DMS53 (cell line): Measurements from ENCODE around the gene C21orf58.

ENCODE experiments used
- DNase-seq: peaks from one replicate; lab custom pipeline; 2025; lab: John Stamatoyannopoulos, UW

The C21orf58 gene

DNA sequence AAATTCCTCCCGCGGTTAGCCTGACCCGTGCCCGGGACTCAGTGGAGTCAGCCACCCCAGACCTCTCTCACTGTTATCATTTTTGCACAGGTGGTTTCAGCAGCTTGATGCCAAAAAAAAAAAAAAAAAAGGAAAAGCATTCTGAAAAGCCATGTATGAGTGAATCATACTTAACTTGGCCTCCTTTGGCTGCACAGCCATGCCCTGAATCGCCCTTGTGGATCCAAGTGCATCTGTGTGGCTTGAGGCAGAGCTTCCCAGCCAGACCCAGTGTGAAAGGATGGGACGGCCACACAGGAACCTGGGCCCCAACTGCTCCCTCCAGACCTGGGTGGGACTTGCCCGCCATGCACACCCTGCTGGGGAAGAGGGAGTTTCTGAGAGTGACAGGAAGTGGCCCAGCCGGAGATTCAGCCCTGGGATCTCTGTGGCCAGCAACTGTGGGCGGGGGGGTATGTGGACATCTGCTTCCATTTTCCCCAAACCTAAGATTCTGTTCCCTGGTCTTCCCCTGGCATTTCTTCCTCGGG lies 29.0 kb downstream of the C21orf58 start:
- peak; percentile 69 for DNase-seq

- peak; percentile 47 for DNase-seq
These were observed 32.1 kb downstream of the C21orf58 start for GRCh38 chr21:46291561-46291960.

GRCh38 chr21:46289655-46290179 lies 34.0 kb downstream of the C21orf58 start:
- peak; percentile 12 for DNase-seq

GRCh38 chr21:46287541-46287940 lies 36.1 kb downstream of the C21orf58 start:
- no peak for DNase-seq

DNA sequence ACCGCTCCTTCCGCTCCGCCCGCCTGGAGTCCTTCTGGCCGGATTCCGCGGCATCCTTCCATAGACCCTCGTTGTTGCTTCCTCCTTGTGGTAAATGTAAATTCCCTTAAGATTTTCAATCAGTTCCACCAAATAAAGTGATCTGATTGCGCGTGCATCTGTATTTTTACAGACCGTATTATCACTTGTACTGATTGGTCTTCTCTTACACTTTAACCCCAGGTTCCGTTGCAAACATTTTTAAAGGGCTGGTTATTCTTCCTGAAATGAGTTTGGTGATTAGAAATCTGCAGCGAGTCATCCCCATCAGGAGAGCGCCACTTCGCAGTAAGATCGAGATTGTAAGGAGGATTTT lies 37.0 kb downstream of the C21orf58 start:
- no peak for DNase-seq

DNA sequence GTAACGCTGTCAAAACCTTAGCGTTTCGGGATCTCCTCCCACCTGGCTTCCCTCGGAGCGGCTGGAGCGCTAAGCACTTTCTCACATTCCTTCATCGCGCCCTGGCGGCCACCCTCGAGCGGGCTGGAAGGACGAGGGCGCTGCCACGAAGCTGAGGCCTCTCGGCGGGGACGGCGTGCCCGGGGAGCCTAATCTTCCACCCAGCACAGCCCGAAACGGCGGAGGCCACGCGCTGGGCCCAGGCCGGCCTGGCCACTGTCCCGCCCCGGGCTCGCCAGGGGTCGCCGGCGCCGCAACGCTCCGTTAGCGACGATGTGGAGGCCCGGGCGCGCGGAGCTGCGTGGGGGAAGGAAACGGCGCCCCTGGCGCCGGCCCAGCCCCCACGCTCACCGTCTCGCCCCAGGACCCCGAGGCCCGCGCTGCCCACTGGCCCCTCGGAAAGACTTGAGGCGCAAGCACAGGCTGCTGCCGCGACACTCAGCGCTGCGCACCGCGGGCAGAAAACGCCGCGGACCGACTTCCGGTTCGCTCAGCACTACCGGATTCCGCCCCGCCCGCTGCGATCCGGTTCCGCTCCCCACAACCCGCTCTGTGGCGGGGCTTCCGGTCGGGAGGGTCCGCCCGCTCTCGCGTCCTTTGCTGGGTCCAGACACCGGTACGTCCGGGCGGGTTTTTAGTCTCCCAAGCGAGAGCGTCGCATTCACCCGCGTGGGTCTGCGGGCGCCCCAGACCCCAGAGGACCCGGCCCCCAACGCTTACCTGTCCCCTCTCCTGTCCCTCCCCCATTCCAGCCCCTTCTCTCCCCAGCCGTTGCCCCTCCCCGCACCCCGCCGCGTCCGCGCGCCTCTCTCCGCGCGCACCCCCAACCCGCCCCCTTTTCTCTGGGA lies 37.7 kb downstream of the C21orf58 start, which contains the start of gene YBEY:
Gene YBEY (plus strand): TSS at position 582 of the 887 bp plus-strand sequence. CDS start 572 bp downstream, outside the sequence.
- peak; percentile 94 for DNase-seq

GRCh38 chr21:46285206-46285661 lies 38.4 kb downstream of the C21orf58 start, which contains the start of gene MCM3AP:
Gene MCM3AP (minus strand): TSS chr21:46285611. CDS start chr21:46285286, 325 bp downstream.
- no peak for DNase-seq

DNA sequence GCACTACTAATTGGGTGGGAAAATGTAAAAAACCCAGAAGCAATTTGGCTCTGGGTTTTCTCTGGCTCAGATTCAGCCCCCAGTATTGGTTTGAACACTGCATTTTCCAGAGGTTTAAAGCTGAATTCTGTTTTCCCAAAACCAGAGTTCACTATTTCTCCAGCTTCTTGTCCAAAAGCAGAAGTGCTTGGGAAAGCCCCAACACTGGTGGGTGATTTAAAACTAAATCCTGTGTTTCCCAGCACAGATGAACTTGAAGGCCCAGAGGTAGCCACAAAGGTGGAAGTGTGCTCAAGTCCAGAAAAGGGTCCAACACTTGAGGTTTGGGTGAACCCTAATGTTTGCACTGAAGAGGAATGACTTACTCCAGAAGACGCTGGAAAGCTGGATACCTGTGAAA lies 38.9 kb downstream of the C21orf58 start:
- no peak for DNase-seq

- DNase-seq = peak; percentile 15
These were observed 39.5 kb downstream of the C21orf58 start for GRCh38 chr21:46284077-46284644.

GRCh38 chr21:46274797-46275390 lies 48.8 kb downstream of the C21orf58 start:
- DNase-seq = no peak

- DNase-seq = no peak
These were observed 50.3 kb downstream of the C21orf58 start for GRCh38 chr21:46273341-46273740.

DNA sequence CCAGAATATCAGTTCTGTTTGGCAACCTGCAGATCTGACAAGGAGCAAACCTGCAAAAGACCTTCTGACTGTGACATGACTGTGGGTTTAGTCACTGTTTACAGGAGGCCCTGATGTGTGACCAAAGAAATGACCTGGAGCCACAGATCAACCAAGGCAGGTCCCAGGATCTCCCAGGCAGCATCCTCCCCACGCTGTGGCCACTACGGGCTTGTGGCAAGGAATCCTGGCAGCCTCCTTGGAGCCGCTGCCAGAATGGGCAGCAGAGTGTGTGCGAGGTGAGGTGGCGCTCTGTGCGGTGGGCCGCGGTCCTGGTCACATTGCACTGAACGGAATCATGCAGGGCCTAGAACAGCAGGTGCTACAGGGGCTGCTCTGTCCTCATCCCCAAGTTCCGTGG lies 54.2 kb downstream of the C21orf58 start:
- peak; percentile 33 for DNase-seq

GRCh38 chr21:46268371-46268770 lies 55.3 kb downstream of the C21orf58 start:
- no peak for DNase-seq

GRCh38 chr21:46266946-46267345 lies 56.7 kb downstream of the C21orf58 start:
- no peak for DNase-seq

DNA sequence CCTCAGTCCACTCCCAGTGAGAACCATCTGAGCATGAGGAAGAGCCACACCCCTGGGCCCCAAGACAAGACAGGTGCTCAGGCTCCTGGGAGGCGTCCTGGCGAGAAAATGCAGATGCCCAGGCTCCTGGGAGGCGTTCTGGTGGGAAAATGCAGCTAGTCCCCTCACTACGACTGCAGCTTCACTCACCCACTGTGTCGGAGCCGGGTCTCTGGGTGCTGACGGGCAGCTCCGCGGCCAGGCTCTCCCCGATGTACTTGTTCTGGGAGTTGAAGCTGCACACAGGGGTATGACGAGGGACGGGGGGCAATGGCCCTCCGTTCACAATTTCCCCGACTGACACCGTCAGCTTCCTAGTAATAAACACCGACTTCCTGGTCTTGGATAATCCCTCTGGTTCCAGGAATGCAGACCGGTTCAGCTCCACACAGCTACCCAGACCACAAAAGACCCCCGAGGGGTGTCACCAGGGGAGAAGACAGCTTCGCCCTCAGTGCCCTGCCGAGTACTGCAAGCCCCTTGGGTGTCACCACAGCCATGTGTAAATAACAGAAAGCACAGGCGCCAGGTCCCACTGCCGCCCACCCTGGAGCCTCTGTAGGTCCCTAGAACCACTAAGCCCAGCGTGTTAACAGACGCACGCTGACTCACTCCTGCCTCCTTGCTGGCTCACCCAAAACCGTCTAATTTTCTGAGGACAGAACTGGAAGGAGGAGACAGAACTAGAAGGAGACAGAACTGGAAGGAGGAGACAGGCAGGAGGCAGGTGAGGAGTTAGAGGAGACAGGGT lies 57.7 kb downstream of the C21orf58 start:
- DNase-seq = no peak

DNA sequence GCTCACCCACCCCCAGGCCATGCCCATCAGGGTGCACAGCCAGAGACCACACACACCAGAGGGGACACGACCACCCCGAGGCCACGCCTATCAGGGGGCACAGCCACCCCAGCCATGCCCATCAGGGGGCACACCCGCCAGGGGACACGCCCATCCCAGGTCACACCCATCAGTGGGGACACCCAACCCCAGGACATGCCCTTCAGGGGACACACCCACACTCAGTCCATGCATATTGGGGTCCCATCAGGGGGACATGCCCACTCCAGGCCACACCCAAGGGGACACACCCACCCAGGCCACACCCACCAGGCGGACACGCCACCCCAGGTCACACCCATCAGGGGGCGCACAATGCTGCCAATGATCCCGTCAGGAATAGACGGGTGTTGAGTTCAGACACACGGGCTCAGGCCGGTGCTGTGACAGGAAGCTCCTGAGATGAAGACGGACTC lies 59.0 kb downstream of the C21orf58 start:
- no peak for DNase-seq

- DNase-seq = no peak
These were observed 59.5 kb downstream of the C21orf58 start for GRCh38 chr21:46264046-46264689.

GRCh38 chr21:46256501-46256994 lies 67.1 kb downstream of the C21orf58 start:
- DNase-seq = no peak

DNA sequence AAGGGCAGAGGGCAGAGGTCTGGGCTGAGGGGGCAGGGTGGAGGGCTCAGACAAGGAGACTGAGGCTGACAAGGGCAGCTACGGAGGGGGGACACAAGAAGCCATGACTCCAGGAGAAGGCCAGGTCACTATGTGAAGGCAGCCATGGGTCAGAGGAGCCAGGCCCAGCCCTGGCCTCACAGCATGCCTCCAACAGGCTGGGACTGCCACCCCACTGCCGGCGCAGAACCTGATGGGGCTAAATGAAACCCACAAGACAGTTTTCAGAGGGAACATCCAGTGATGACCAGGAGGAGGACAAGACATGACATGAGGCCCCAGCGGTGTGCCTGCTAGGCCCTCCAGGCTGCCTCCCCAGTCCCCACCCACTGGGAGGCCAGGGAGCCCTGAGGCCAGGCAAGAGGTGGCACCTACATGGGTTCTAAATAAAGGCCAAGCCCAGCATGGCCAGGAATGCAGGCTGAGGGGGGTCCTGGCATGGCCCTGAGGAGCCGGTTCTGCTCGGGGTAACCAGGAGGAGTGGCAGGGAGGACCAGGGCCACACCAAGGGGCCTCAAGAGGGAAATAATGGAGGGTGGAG lies 67.8 kb downstream of the C21orf58 start:
- no peak for DNase-seq

DNA sequence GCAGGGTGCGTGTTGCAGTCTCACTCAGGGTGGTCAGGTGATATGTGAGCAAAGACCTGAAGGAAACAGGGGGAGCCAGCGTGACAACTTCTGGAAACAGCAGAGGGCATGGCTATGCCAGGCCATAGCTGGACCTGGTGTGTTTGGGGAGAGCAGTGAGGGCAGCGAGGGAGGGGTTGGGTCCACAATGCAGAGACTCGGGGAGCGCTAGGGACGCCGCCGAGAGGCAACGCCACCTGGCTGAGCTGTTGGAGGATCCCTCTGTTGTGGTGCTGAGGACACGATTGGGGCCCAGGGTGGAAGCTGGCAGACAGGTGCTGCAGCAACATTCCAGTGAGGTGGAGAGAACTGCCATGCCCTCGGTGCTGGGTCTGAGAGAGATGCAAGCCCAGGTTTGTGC lies 68.5 kb downstream of the C21orf58 start:
- no peak for DNase-seq
